ENCODE measurements around the gene SH3D19.

GRCh38 chr4:151233600-151233999 is 91.8 kb downstream of the SH3D19 start:
- TF ChIP-seq CTCF (IDR thresholded peaks at IDR 0.05) (no peak), POLR2A (IDR thresholded peaks at IDR 0.05) (no peak)

Data from uterus (tissue), 2 donors.